HepG2 (cell line): ENCODE results near the gene PCYT2. TPM values are rescaled to one million over a fixed set of nuclear protein-coding genes. Genes with fewer than 3 reads are reported as not detected.
A peak's percentile ranks its signal among the peaks of the same experiment; 100 is the strongest.

Experiments used
- CHD2 ChIP-seq: IDR thresholded peaks from 2 replicates; pipeline ENCODE4 v1.6.1; 2011; ENCODE audit warnings: low read depth, low read length, improper control_type of control experiment
- MAZ ChIP-seq, 2 experiments: sonication (generic) in 1 of 2; formaldehyde crosslinking in 1 of 2; IDR thresholded peaks; 2 replicates each; pipeline versions ENCODE4 v1.5.0 to v1.6.1; 2012 to 2020; ENCODE audit warnings: low read depth in 2 of 2, mild to moderate bottlenecking in 2 of 2, borderline replicate concordance in 1 of 2, improper control_type of control experiment in 1 of 2, low read length in 1 of 2, missing genetic modification reagents in 1 of 2, moderate library complexity in 1 of 2
- NCOA5 ChIP-seq: sonication (generic); formaldehyde crosslinking; IDR thresholded peaks from 2 replicates; pipeline ENCODE4 v1.4.0; 2020; ENCODE audit warnings: missing genetic modification reagents
- NR2F1 ChIP-seq, 2 experiments: fragments of 450-650 bp in 1 of 2; formaldehyde crosslinking in 1 of 2; IDR thresholded peaks; 2 replicates each; pipeline versions ENCODE4 v1.5.0 to v1.6.1; 2016 to 2020; ENCODE audit warnings: mild to moderate bottlenecking in 1 of 2, missing compliant biosample characterization in 1 of 2, missing genetic modification reagents in 1 of 2, moderate library complexity in 1 of 2
- RNF2 ChIP-seq: fragments of 450-650 bp; conservative IDR thresholded peaks from 2 replicates; pipeline ENCODE4 v1.6.1; 2016; ENCODE audit warnings: low read depth
- SIN3A ChIP-seq: IDR thresholded peaks from 2 replicates; pipeline ENCODE4 v1.6.1; 2011; ENCODE audit warnings: low read depth, mild to moderate bottlenecking, control low read depth, low read length, borderline replicate concordance
- SNAI1 ChIP-seq: sonication (generic); formaldehyde crosslinking; IDR thresholded peaks from 2 replicates; pipeline ENCODE4 v1.5.0; 2020; ENCODE audit warnings: mild to moderate bottlenecking, missing genetic modification reagents, borderline replicate concordance
- TGIF2 ChIP-seq: IDR thresholded peaks from 2 replicates; pipeline ENCODE4 v1.6.1; 2016; ENCODE audit warnings: control low read depth, missing compliant biosample characterization
- ZFP36 ChIP-seq: fragments of 150-350 bp; IDR thresholded peaks from 2 replicates; pipeline ENCODE4 v1.6.1; 2018; ENCODE audit warnings: borderline replicate concordance, low read length, low read depth; ENCODE audit not compliant: partially characterized antibody
- ZNF326 ChIP-seq: sonication (generic); formaldehyde crosslinking; IDR thresholded peaks from 2 replicates; pipeline ENCODE4 v1.4.0; 2020; ENCODE audit warnings: missing genetic modification reagents, borderline replicate concordance
- ZNF513 ChIP-seq: sonication (generic); formaldehyde crosslinking; conservative IDR thresholded peaks from 2 replicates; pipeline ENCODE4 v1.5.0; 2020; ENCODE audit warnings: missing genetic modification reagents
- ZNF703 ChIP-seq: sonication (generic); formaldehyde crosslinking; IDR thresholded peaks from 2 replicates; pipeline ENCODE4 v1.5.1; 2020; ENCODE audit warnings: missing genetic modification reagents, mild to moderate bottlenecking, moderate library complexity, borderline replicate concordance
- polyA plus RNA-seq, 8 experiments: library from polyadenylated mRNA; depleted of rRNA in 3 of 8; stranded (reverse) in 7 of 8; unstranded in 1 of 8; fragments of >200 nt; fragmentation: Illumina TruSeq in 4 of 8; extraction: Trizol in 4 of 8; gene quantifications; 2 replicates each; pipeline versions ENCODE4 v1.2.1 to v1.2.3, GENCODE V29; 2011 to 2016; ENCODE audit warnings: low read depth in 4 of 8, missing spikeins in 1 of 8, mixed read lengths in 1 of 8; ENCODE audit not compliant: insufficient read depth in 1 of 8
- total RNA-seq, 5 experiments: library from RNA; depleted of rRNA; stranded (reverse); fragments of >200 nt; fragmentation: Illumina TruSeq; extraction: Trizol; gene quantifications; 2 replicates each; pipeline ENCODE4 v1.2.3, GENCODE V29; 2016; ENCODE audit warnings: low read depth in 1 of 5
- TF ChIP-seq, protein P1 (sequence below), 2 experiments: sonication (generic) in 1 of 2; formaldehyde crosslinking in 1 of 2; IDR thresholded peaks; 2 replicates each; pipeline versions ENCODE4 v1.4.0 to v1.6.1; 2016 to 2020; ENCODE audit warnings: borderline replicate concordance in 1 of 2, low read depth in 1 of 2, mild to moderate bottlenecking in 1 of 2, missing genetic modification reagents in 1 of 2
- TF ChIP-seq, protein P2 (sequence below): sonication (generic); formaldehyde crosslinking; IDR thresholded peaks from 2 replicates; pipeline ENCODE4 v1.4.0; 2020; ENCODE audit warnings: missing genetic modification reagents

The PCYT2 gene
- total and polyA plus RNA-seq, 2 of the 13 experiments (the other 11 are each of a cell fraction or from before 2014, with no cell fraction given), result 147 to 297 TPM

GRCh38 chr17:81959362-81960129 lies 48.3 kb upstream of the PCYT2 start (continued):
- no peak for TF ChIP-seq ZNF703
- peak in 1 of 2 experiments; percentile 2; a peak in 1 of 4 replicates for TF ChIP-seq NR2F1 (CRISPR knock-in tag; IDR thresholded peaks at IDR 0.05)
- TF ChIP-seq ZNF326 (CRISPR knock-in tag), result no peak
- no peak for TF ChIP-seq ZFP36
- no peak for TF ChIP-seq TGIF2 (CRISPR knock-in tag)
- peak; percentile 64; the same call in 1 of the 2 replicates for TF ChIP-seq RNF2
- TF ChIP-seq NCOA5 (CRISPR knock-in tag), result no peak
- TF ChIP-seq CHD2, result 0 out of 2 replicates have a peak, but pooled peaks have one; percentile 19
- TF ChIP-seq ZNF513 (CRISPR knock-in tag), result 0 out of 2 replicates have a peak, but pooled peaks have one; percentile 27
- TF ChIP-seq, protein P1, sequence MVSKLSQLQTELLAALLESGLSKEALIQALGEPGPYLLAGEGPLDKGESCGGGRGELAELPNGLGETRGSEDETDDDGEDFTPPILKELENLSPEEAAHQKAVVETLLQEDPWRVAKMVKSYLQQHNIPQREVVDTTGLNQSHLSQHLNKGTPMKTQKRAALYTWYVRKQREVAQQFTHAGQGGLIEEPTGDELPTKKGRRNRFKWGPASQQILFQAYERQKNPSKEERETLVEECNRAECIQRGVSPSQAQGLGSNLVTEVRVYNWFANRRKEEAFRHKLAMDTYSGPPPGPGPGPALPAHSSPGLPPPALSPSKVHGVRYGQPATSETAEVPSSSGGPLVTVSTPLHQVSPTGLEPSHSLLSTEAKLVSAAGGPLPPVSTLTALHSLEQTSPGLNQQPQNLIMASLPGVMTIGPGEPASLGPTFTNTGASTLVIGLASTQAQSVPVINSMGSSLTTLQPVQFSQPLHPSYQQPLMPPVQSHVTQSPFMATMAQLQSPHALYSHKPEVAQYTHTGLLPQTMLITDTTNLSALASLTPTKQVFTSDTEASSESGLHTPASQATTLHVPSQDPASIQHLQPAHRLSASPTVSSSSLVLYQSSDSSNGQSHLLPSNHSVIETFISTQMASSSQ (IDR thresholded peaks at IDR 0.05; ENCODE audit: low read depth), result no peak
- TF ChIP-seq, protein P1 (CRISPR knock-in tag; IDR thresholded peaks at IDR 0.05; ENCODE audit: borderline replicate concordance), result 0 out of 2 replicates have a peak, but pooled peaks have one; percentile 41
- no peak for TF ChIP-seq MAZ (IDR thresholded peaks at IDR 0.05; ENCODE audit: borderline replicate concordance, low read depth, low read length)
- peak; percentile 94 for TF ChIP-seq MAZ (CRISPR knock-in tag; IDR thresholded peaks at IDR 0.05; ENCODE audit: low read depth)
- TF ChIP-seq, protein P2, sequence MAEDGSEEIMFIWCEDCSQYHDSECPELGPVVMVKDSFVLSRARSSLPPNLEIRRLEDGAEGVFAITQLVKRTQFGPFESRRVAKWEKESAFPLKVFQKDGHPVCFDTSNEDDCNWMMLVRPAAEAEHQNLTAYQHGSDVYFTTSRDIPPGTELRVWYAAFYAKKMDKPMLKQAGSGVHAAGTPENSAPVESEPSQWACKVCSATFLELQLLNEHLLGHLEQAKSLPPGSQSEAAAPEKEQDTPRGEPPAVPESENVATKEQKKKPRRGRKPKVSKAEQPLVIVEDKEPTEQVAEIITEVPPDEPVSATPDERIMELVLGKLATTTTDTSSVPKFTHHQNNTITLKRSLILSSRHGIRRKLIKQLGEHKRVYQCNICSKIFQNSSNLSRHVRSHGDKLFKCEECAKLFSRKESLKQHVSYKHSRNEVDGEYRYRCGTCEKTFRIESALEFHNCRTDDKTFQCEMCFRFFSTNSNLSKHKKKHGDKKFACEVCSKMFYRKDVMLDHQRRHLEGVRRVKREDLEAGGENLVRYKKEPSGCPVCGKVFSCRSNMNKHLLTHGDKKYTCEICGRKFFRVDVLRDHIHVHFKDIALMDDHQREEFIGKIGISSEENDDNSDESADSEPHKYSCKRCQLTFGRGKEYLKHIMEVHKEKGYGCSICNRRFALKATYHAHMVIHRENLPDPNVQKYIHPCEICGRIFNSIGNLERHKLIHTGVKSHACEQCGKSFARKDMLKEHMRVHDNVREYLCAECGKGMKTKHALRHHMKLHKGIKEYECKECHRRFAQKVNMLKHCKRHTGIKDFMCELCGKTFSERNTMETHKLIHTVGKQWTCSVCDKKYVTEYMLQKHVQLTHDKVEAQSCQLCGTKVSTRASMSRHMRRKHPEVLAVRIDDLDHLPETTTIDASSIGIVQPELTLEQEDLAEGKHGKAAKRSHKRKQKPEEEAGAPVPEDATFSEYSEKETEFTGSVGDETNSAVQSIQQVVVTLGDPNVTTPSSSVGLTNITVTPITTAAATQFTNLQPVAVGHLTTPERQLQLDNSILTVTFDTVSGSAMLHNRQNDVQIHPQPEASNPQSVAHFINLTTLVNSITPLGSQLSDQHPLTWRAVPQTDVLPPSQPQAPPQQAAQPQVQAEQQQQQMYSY (CRISPR knock-in tag), result no peak
- no peak for TF ChIP-seq SNAI1
- 0 out of 2 replicates have a peak, but pooled peaks have one; percentile 69 for TF ChIP-seq SIN3A
